HG02571 (cell line): Measurements from ENCODE around the gene SWAP70.
A peak's percentile ranks its signal among the peaks of the same experiment; 100 is the strongest.

ENCODE experiments used
- ATAC-seq: cut with Tn5 transposase; IDR thresholded peaks from one replicate; pipeline ENCODE4 v1.9.1; 2021; ENCODE audit warnings: mild to moderate bottlenecking, moderate library complexity; ENCODE audit not compliant: unreplicated experiment

SWAP70 gene

GRCh38 chr11:9748361-9748970 is 84.6 kb downstream of the SWAP70 start:
- peak; percentile 67 for ATAC-seq

GRCh38 chr11:9750551-9750950 is 86.7 kb downstream of the SWAP70 start:
- no peak for ATAC-seq

- no peak for ATAC-seq
These were observed 88.2 kb downstream of the SWAP70 start for GRCh38 chr11:9752091-9752490.

- ATAC-seq, result no peak
These were observed 89.1 kb downstream of the SWAP70 start for GRCh38 chr11:9753021-9753420.

- no peak for ATAC-seq
These were observed 90.2 kb downstream of the SWAP70 start for GRCh38 chr11:9754010-9754471.

GRCh38 chr11:9755561-9756185 is 91.8 kb downstream of the SWAP70 start:
- ATAC-seq, result no peak

GRCh38 chr11:9756461-9756860 is 92.6 kb downstream of the SWAP70 start:
- no peak for ATAC-seq

GRCh38 chr11:9756878-9757277 is 93.0 kb downstream of the SWAP70 start:
- no peak for ATAC-seq

- ATAC-seq, result peak; percentile 48
These were observed 94.1 kb downstream of the SWAP70 start for GRCh38 chr11:9757809-9758636.

- peak; percentile 36 for ATAC-seq
These were observed 95.0 kb downstream of the SWAP70 start for GRCh38 chr11:9758637-9759518.

GRCh38 chr11:9759519-9760192 is 95.8 kb downstream of the SWAP70 start:
- peak; percentile 42 for ATAC-seq

- no peak for ATAC-seq
These were observed 96.3 kb downstream of the SWAP70 start for GRCh38 chr11:9760193-9760575.

- no peak for ATAC-seq
These were observed 97.6 kb downstream of the SWAP70 start for GRCh38 chr11:9761441-9761945.

GRCh38 chr11:9762531-9762930 is 98.7 kb downstream of the SWAP70 start:
- ATAC-seq, result no peak

- no peak for ATAC-seq
These were observed 99.4 kb downstream of the SWAP70 start for GRCh38 chr11:9763301-9763700.

- peak; percentile 52 for ATAC-seq
These were observed 101.6 kb downstream of the SWAP70 start for GRCh38 chr11:9765320-9766101.

GRCh38 chr11:9769621-9770020 is 105.7 kb downstream of the SWAP70 start:
- ATAC-seq, result no peak

- ATAC-seq, result no peak
These were observed 107.2 kb downstream of the SWAP70 start for GRCh38 chr11:9771071-9771511.

GRCh38 chr11:9772218-9772617 is 108.3 kb downstream of the SWAP70 start:
- ATAC-seq, result no peak
